K562 (cell line): ENCODE measurements around the gene ITGAX. TPM values are rescaled to one million over a fixed set of nuclear protein-coding genes. Genes with fewer than 3 reads are reported as not detected.

Experiments used
- ATAC-seq: fragments of 200-7000 bp; cut with Tn5 transposase; 3 replicates; pipeline ENCODE4 v1.9.1; 2020; ENCODE audit warnings: moderate library complexity
- BruUV-seq: library from RNA; stranded (reverse); fragments of 400-500 nt; replicated peaks from 2 replicates; lab custom pipeline; 2021; lab: Mats Ljungman, UMichigan
- CTCF ChIA-PET: fragments of 300-600 bp; formaldehyde crosslinking; extraction: SDS; loops from one replicate; lab custom pipeline; 2021; ENCODE audit warnings: low intra/inter-chr PET ratio; lab: Yijun Ruan, JAX
- POLR2A ChIA-PET: fragments of 300-600, 350-650 bp; sonication (Branson Sonifier 250); formaldehyde crosslinking; extraction: SDS; loops from one replicate; lab custom pipeline; 2021; ENCODE audit warnings: antibody characterized with exemption, inconsistent platforms; lab: Yijun Ruan, JAX
- DNase-seq, 4 experiments: peaks; one replicate each; pipeline versions ENCODE4 v3.0.0 to v3.0.0-alpha.2; 2011 to 2018; ENCODE audit warnings: low spot score in 3 of 4, mixed read lengths in 3 of 4; ENCODE audit errors: extremely low read depth in 1 of 4
- FAIRE-seq: peaks from 2 replicates; lab custom pipeline; 2011; peaks lifted over from hg19 to GRCh38; lab: Jason Lieb, UNC
- H2AFZ ChIP-seq: 2 replicates; pipeline ENCODE4 v1.6.0; 2011; ENCODE audit warnings: low read depth, low read length, control low read depth, inconsistent platforms
- H3K27ac ChIP-seq: fragments of 200-600 bp; 3 replicates; pipeline ENCODE4 v1.8.0; 2011; ENCODE audit warnings: low read depth, mild to moderate bottlenecking, control low read depth, inconsistent platforms, low read length, moderate library complexity, mixed read lengths; ENCODE audit errors: extremely low read depth
- H3K27me3 ChIP-seq, 2 experiments: fragments of 300-600 bp in 1 of 2; 2 replicates in 1 of 2; 3 replicates in 1 of 2; pipeline versions ENCODE4 v1.6.0 to v1.8.0; 2011; ENCODE audit warnings: inconsistent platforms in 2 of 2, low read length in 2 of 2, mild to moderate bottlenecking in 1 of 2, mixed read lengths in 1 of 2, moderate library complexity in 1 of 2; ENCODE audit not compliant: control insufficient read depth in 2 of 2, insufficient read depth in 2 of 2
- H3K36me3 ChIP-seq: fragments of 300-600 bp; 3 replicates; pipeline ENCODE4 v1.8.0; 2011; ENCODE audit warnings: mild to moderate bottlenecking, low read length, inconsistent platforms; ENCODE audit not compliant: control insufficient read depth, insufficient read depth
- H3K4me1 ChIP-seq, 2 experiments: fragments of 200-600 bp in 1 of 2; replicated peaks in 1 of 2; 2 replicates in 1 of 2; 3 replicates in 1 of 2; pipeline versions ENCODE4 v1.5.1 to v1.8.0; 2011; ENCODE audit warnings: inconsistent platforms in 2 of 2, low read length in 2 of 2, mild to moderate bottlenecking in 1 of 2, mixed read lengths in 1 of 2, moderate library complexity in 1 of 2; ENCODE audit not compliant: control insufficient read depth in 2 of 2, insufficient read depth in 2 of 2
- H3K4me2 ChIP-seq: 2 replicates; pipeline ENCODE4 v1.6.1; 2011; ENCODE audit warnings: low read length, control low read depth, inconsistent platforms, mixed read lengths; ENCODE audit not compliant: insufficient read depth
- H3K4me3 ChIP-seq: fragments of 200-600 bp; sonication (generic), shearing (Covaris generic); 2 replicates; pipeline ENCODE4 v1.5.1; 2016; ENCODE audit warnings: control low read depth, inconsistent platforms
- H3K79me2 ChIP-seq: fragments of 200-600 bp; 3 replicates; pipeline ENCODE4 v1.8.0; 2011; ENCODE audit warnings: low read length, inconsistent platforms; ENCODE audit not compliant: control insufficient read depth, insufficient read depth
- H3K9ac ChIP-seq, 2 experiments: 2 replicates each; pipeline versions ENCODE4 v1.6.0 to v1.6.1; 2011; ENCODE audit warnings: low read depth in 2 of 2, low read length in 2 of 2, control low read depth in 1 of 2, inconsistent platforms in 1 of 2, mild to moderate bottlenecking in 1 of 2, mixed read lengths in 1 of 2; ENCODE audit not compliant: insufficient read depth in 1 of 2
- H3K9me1 ChIP-seq: one replicate; pipeline ENCODE4 v1.6.0; 2011; ENCODE audit warnings: inconsistent platforms, mild to moderate bottlenecking, low read length, moderate library complexity; ENCODE audit not compliant: control insufficient read depth, insufficient read depth
- H3K9me3 ChIP-seq: replicated peaks from 2 replicates; pipeline ENCODE4 v1.5.1; 2011; ENCODE audit warnings: low read depth, low read length, inconsistent platforms; ENCODE audit not compliant: control insufficient read depth, insufficient read depth
- H4K20me1 ChIP-seq: replicated peaks from 2 replicates; pipeline ENCODE4 v1.6.1; 2011; ENCODE audit warnings: low read length, inconsistent platforms, mixed read lengths; ENCODE audit not compliant: control insufficient read depth, insufficient read depth
- ATF6 ChIP-seq: sonication (generic); formaldehyde crosslinking; IDR thresholded peaks from 2 replicates; pipeline ENCODE4 v1.4.0; 2020; ENCODE audit warnings: mild to moderate bottlenecking, missing genetic modification reagents
- CCAR2 ChIP-seq: fragments of 200-400 bp; formaldehyde crosslinking; IDR thresholded peaks from 2 replicates; pipeline ENCODE4 v1.6.1; 2017; ENCODE audit warnings: mild to moderate bottlenecking, low read depth, low read length
- ELF4 ChIP-seq: fragments of 450-650 bp; formaldehyde crosslinking; IDR thresholded peaks from 2 replicates; pipeline ENCODE4 v1.4.0; 2022; ENCODE audit warnings: missing genetic modification characterization
- HDAC2 ChIP-seq: fragments of 450-650 bp; IDR thresholded peaks from 2 replicates; pipeline ENCODE4 v1.6.1; 2016; ENCODE audit warnings: mild to moderate bottlenecking
- MAFG ChIP-seq: fragments of 450-650 bp; conservative IDR thresholded peaks from 2 replicates; pipeline ENCODE4 v1.6.1; 2016; ENCODE audit warnings: missing genetic modification characterization, missing compliant biosample characterization
- MAZ ChIP-seq, 2 experiments: fragments of 450-650 bp in 1 of 2; sonication (generic) in 1 of 2; formaldehyde crosslinking; IDR thresholded peaks in 1 of 2; conservative IDR thresholded peaks in 1 of 2; 2 replicates each; pipeline versions ENCODE4 v1.4.0 to v1.5.0; 2020; ENCODE audit warnings: mild to moderate bottlenecking in 1 of 2, missing genetic modification reagents in 1 of 2
- NFXL1 ChIP-seq: fragments of 450-650 bp; formaldehyde crosslinking; IDR thresholded peaks from 2 replicates; pipeline ENCODE4 v1.4.0; 2021; ENCODE audit warnings: mild to moderate bottlenecking
- SP1 ChIP-seq: sonication (generic); formaldehyde crosslinking; IDR thresholded peaks from 2 replicates; pipeline ENCODE4 v1.8.1; 2022; ENCODE audit warnings: mild to moderate bottlenecking, missing genetic modification reagents
- THRA ChIP-seq: fragments of 450-650 bp; IDR thresholded peaks from 2 replicates; pipeline ENCODE4 v1.6.1; 2017; ENCODE audit warnings: mild to moderate bottlenecking, moderate library complexity
- ZBTB11 ChIP-seq, 3 experiments: fragments of 200-800 bp in 1 of 3; fragments of 250-450 bp in 1 of 3; fragments of 450-650 bp in 1 of 3; sonication (Bioruptor Pico) in 1 of 3; sonication (Bioruptor generic) in 1 of 3; formaldehyde crosslinking in 1 of 3; IDR thresholded peaks; 2 replicates each; pipeline versions ENCODE4 v1.6.1 to v1.8.0; 2016 to 2022; ENCODE audit warnings: mild to moderate bottlenecking in 2 of 3, missing genetic modification characterization in 2 of 3, missing compliant biosample characterization in 1 of 3, moderate library complexity in 1 of 3
- ZNF507 ChIP-seq: conservative IDR thresholded peaks from 2 replicates; pipeline ENCODE4 v1.6.1; 2017; ENCODE audit warnings: missing genetic modification characterization, missing compliant biosample characterization
- ZNF699 ChIP-seq: fragments of 250-450 bp; sonication (Bioruptor Pico); IDR thresholded peaks from 2 replicates; pipeline ENCODE4 v1.8.0; 2021; ENCODE audit warnings: mild to moderate bottlenecking, moderate library complexity; ENCODE audit not compliant: insufficient replicate concordance
- WGBS: fragments of 100-300 bp; shearing (Covaris generic); methylation state at CpG from one replicate; pipeline ENCODE4 v1.1.6; 2016; ENCODE audit warnings: low coverage, mixed read lengths; ENCODE audit not compliant: insufficient coverage; ENCODE audit errors: missing lambda C conversion rate; 5-methylcytosine and 5-hydroxymethylcytosine counted together
- in situ Hi-C: fragments of 300-500 bp; cut with MboI; formaldehyde crosslinking; loops from 4 replicates; pipeline ENCODE4 v1.15.0; 2018; ENCODE audit warnings: inconsistent platforms, mixed read lengths
- intact Hi-C: fragments of 100-400 bp; cut with micrococcal nuclease; formaldehyde crosslinking; loops from 2 replicates; pipeline ENCODE4 v1.14.2; 2022
- polyA plus RNA-seq, 8 experiments: library from polyadenylated mRNA; depleted of rRNA in 4 of 8; stranded (reverse) in 5 of 8; unstranded in 3 of 8; fragments of >200 nt; fragmentation: Nextera tagmentation in 2 of 8; fragmentation: Illumina TruSeq in 1 of 8; extraction: Ambion mirVana in 2 of 8; extraction: Trizol in 1 of 8; gene quantifications; 2 replicates each; pipeline versions ENCODE4 v1.2.1 to v1.2.3, GENCODE V29; 2011 to 2014; ENCODE audit warnings: inconsistent platforms in 1 of 8, missing spikeins in 1 of 8
- total RNA-seq, 7 experiments: library from RNA; depleted of rRNA in 6 of 7; stranded (reverse); fragments of >200 nt in 6 of 7; fragmentation: Illumina TruSeq in 2 of 7; extraction: Trizol in 2 of 7; gene quantifications; 2 replicates each; pipeline versions ENCODE4 v1.2.1 to v1.2.3, GENCODE V29; 2011 to 2021; ENCODE audit warnings: low replicate concordance in 1 of 7

Gene ITGAX
- total and polyA plus RNA-seq, 9 of the 15 experiments (the other 6 are each of a cell fraction or from before 2014, with no cell fraction given) = 0.03 to 0.58 (median 0.14) TPM

- TF ChIP-seq ZBTB11 (CRISPR knock-in tag; IDR thresholded peaks at IDR 0.05) (no peak), SP1 (CRISPR knock-in tag) (no peak), ATF6 (CRISPR knock-in tag) (no peak)
- TF ChIP-seq, all 486 proteins: peak for 0
Measured at GRCh38 chr16:31420037-31420436, 65.1 kb downstream of the ITGAX start (continued).

GRCh38 chr16:31421587-31421986, 66.6 kb downstream of the ITGAX start:
- BruUV-seq = no TSS peak
- no peaks in the 10 kb centered on the region for H3K9me3 ChIP-seq
- ChIA-PET CTCF (no interaction called here), POLR2A (interaction anchor here (0.7 to 0.9 kb wide), 3 partner anchors 10 to 241 kb away, joined by 3 to 4 read pairs (median 3); no protein-coding TSS in a partner anchor)
- peaks cover 0 to 3% of the 10 kb centered on the region in 2 experiments; a peak in 1 of 5 replicates for H3K4me1 ChIP-seq
- DNase-seq (no peak), FAIRE-seq (no peak), ATAC-seq (no peak)
- H3K9ac ChIP-seq = no peak overlapping the region
- no peaks in the 10 kb centered on the region for H3K9me1 ChIP-seq
- H3K4me3 ChIP-seq = no peak overlapping the region
- H2AFZ ChIP-seq = no peak overlapping the region
- WGBS = 0% methylated on average over 6 of the region's 6 CpGs
- H4K20me1 ChIP-seq = no peaks in the 10 kb centered on the region; the same call in 1 of the 2 replicates
- H3K27me3 ChIP-seq = peaks cover 22 to 53% of the 10 kb centered on the region in 2 experiments; a peak in 4 of 5 replicates
- H3K79me2 ChIP-seq = no peaks in the 10 kb centered on the region
- H3K36me3 ChIP-seq = no peaks in the 10 kb centered on the region
- in situ Hi-C loops = no loop called here
- intact Hi-C loops = no loop called here
- no peak overlapping the region for H3K27ac ChIP-seq
- H3K4me2 ChIP-seq = no peak overlapping the region
- TF ChIP-seq ELF4 (no peak), NFXL1 (CRISPR knock-in tag) (no peak), ZNF507 (no peak), ZNF699 (CRISPR knock-in tag) (no peak), MAFG (no peak), CCAR2 (no peak), MAZ (CRISPR knock-in tag; conservative IDR thresholded peaks at IDR 0.05 in 1 of 2, IDR thresholded peaks at IDR 0.05 in 1 of 2) (no peak), THRA (no peak), HDAC2 (no peak)
